ENCODE measurements around the gene TMPRSS9. TPM values are rescaled to one million over a fixed set of nuclear protein-coding genes. Genes with fewer than 3 reads are reported as not detected.

The TMPRSS9 gene
- polyA plus RNA-seq, 1 donor from 2014 or later = not detected

DNA sequence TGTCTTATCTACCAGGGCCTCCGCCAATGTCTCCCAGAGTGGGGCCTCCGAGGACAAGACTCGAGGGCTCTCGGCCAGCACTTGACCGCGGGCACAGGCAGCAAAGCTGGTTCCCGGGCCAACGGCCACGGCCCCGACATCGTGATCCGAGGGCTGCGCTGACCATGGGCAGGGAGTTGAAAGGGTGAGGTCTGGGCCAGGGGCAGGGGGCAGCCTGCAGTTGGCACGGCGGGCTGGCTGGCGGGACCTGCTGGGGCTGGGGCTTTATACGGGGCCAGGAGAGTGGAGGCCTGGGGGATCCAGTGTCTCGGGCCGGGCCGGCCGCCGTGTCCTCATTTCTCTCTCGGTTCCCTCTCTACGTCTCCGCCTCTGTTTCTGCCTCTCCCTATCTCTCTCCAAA is 42.3 kb upstream of the TMPRSS9 start:
- Histone ChIP-seq H3K27me3 (ENCODE audit: insufficient read depth, low read depth, low read length) (no peaks in the 10 kb centered on the region), H3K79me2 (replicated peaks; ENCODE audit: insufficient read depth, low read length) (no peaks in the 10 kb centered on the region), H3F3A (ENCODE audit: insufficient read depth, low read length, poor library complexity, severe bottlenecking) (no peaks in the 10 kb centered on the region), H3K9me3 (ENCODE audit: low read length) (no peaks in the 10 kb centered on the region), H4K20me1 (ENCODE audit: insufficient read depth) (no peaks in the 10 kb centered on the region), H3K4me3 (ENCODE audit: low read length) (no peak overlapping the region), H3K9ac (ENCODE audit: low read length) (no peak overlapping the region), H2AFZ (ENCODE audit: low read depth, low read length) (no peak overlapping the region), H3K27ac (ENCODE audit: low read length) (no peak overlapping the region), H3K9me2 (ENCODE audit: insufficient read depth, low read length) (no peaks in the 10 kb centered on the region), H3K4me2 (ENCODE audit: low read length) (no peak overlapping the region), H3K36me3 (ENCODE audit: insufficient read depth, low read length) (no peaks in the 10 kb centered on the region)
- no peak for TF ChIP-seq EZH2 (IDR thresholded peaks at IDR 0.05; ENCODE audit: borderline replicate concordance, insufficient read depth, low read length, poor library complexity, severe bottlenecking)
- no peak for TF ChIP-seq SMC3 (conservative IDR thresholded peaks at IDR 0.05; ENCODE audit: poor library complexity)
- no peak for TF ChIP-seq RAD21 (conservative IDR thresholded peaks at IDR 0.05)
- TF ChIP-seq, protein P1, sequence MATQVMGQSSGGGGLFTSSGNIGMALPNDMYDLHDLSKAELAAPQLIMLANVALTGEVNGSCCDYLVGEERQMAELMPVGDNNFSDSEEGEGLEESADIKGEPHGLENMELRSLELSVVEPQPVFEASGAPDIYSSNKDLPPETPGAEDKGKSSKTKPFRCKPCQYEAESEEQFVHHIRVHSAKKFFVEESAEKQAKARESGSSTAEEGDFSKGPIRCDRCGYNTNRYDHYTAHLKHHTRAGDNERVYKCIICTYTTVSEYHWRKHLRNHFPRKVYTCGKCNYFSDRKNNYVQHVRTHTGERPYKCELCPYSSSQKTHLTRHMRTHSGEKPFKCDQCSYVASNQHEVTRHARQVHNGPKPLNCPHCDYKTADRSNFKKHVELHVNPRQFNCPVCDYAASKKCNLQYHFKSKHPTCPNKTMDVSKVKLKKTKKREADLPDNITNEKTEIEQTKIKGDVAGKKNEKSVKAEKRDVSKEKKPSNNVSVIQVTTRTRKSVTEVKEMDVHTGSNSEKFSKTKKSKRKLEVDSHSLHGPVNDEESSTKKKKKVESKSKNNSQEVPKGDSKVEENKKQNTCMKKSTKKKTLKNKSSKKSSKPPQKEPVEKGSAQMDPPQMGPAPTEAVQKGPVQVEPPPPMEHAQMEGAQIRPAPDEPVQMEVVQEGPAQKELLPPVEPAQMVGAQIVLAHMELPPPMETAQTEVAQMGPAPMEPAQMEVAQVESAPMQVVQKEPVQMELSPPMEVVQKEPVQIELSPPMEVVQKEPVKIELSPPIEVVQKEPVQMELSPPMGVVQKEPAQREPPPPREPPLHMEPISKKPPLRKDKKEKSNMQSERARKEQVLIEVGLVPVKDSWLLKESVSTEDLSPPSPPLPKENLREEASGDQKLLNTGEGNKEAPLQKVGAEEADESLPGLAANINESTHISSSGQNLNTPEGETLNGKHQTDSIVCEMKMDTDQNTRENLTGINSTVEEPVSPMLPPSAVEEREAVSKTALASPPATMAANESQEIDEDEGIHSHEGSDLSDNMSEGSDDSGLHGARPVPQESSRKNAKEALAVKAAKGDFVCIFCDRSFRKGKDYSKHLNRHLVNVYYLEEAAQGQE (IDR thresholded peaks at IDR 0.05; ENCODE audit: borderline replicate concordance) = no peak

DNA sequence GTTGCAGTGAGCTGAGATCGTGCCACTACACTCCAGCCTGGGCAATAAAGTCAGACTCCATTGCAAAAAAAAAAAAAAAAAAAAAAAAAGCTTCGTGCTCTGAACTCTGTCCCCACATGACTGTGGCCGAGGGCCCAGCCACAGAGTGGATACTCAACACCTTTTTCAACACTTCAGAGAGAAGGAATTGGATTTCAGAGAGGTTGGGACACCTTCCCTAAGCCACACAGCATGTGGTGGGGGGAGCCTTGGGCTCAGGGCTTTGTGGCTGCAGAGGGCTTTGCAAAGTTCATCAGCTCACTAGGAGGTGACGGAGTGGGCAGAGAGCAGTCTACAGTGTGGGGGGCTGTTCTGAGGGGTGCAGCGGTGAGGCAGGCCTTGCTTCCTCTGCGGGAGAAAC is 41.1 kb upstream of the TMPRSS9 start:
- no peak overlapping the region for H3K9ac ChIP-seq (ENCODE audit: low read length)
- H3K27me3 ChIP-seq (ENCODE audit: insufficient read depth, low read depth, low read length) = no peaks in the 10 kb centered on the region
- H3K27ac ChIP-seq (ENCODE audit: low read length) = no peak overlapping the region
- H3K9me2 ChIP-seq (ENCODE audit: insufficient read depth, low read length) = no peaks in the 10 kb centered on the region
- no peaks in the 10 kb centered on the region for H4K20me1 ChIP-seq (ENCODE audit: insufficient read depth)
- H2AFZ ChIP-seq (ENCODE audit: low read depth, low read length) = no peak overlapping the region
- H3F3A ChIP-seq (ENCODE audit: insufficient read depth, low read length, poor library complexity, severe bottlenecking) = no peaks in the 10 kb centered on the region
- H3K79me2 ChIP-seq (replicated peaks; ENCODE audit: insufficient read depth, low read length) = no peaks in the 10 kb centered on the region
- no peaks in the 10 kb centered on the region for H3K9me3 ChIP-seq (ENCODE audit: low read length)
- TF ChIP-seq POLR2AphosphoS5 (IDR thresholded peaks at IDR 0.05) = no peak
- no peak for TF ChIP-seq EP300 (conservative IDR thresholded peaks at IDR 0.05; ENCODE audit: poor library complexity, severe bottlenecking)
- TF ChIP-seq TAF1 (IDR thresholded peaks at IDR 0.05; ENCODE audit: low read depth) = no peak
- no peak for TF ChIP-seq SMC3 (conservative IDR thresholded peaks at IDR 0.05; ENCODE audit: poor library complexity)
- TF ChIP-seq, protein P1 (IDR thresholded peaks at IDR 0.05; ENCODE audit: borderline replicate concordance) = no peak
- TF ChIP-seq EZH2 (IDR thresholded peaks at IDR 0.05; ENCODE audit: borderline replicate concordance, insufficient read depth, low read length, poor library complexity, severe bottlenecking) = no peak
- TF ChIP-seq MXI1 (conservative IDR thresholded peaks at IDR 0.05; ENCODE audit: poor library complexity, severe bottlenecking) = no peak
- no peak for TF ChIP-seq RAD21 (conservative IDR thresholded peaks at IDR 0.05)
- TF ChIP-seq, protein P2, sequence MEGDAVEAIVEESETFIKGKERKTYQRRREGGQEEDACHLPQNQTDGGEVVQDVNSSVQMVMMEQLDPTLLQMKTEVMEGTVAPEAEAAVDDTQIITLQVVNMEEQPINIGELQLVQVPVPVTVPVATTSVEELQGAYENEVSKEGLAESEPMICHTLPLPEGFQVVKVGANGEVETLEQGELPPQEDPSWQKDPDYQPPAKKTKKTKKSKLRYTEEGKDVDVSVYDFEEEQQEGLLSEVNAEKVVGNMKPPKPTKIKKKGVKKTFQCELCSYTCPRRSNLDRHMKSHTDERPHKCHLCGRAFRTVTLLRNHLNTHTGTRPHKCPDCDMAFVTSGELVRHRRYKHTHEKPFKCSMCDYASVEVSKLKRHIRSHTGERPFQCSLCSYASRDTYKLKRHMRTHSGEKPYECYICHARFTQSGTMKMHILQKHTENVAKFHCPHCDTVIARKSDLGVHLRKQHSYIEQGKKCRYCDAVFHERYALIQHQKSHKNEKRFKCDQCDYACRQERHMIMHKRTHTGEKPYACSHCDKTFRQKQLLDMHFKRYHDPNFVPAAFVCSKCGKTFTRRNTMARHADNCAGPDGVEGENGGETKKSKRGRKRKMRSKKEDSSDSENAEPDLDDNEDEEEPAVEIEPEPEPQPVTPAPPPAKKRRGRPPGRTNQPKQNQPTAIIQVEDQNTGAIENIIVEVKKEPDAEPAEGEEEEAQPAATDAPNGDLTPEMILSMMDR (IDR thresholded peaks at IDR 0.05; ENCODE audit: poor library complexity, severe bottlenecking) = no peak
- H3K4me3 ChIP-seq (ENCODE audit: low read length) = no peak overlapping the region
- H3K36me3 ChIP-seq (ENCODE audit: insufficient read depth, low read length) = no peaks in the 10 kb centered on the region
- H3K4me2 ChIP-seq (ENCODE audit: low read length) = no peak overlapping the region

All from neural cell (in vitro differentiated cells).